NB4 (cell line): ENCODE results near the gene GLS.

Experiments used
- CTCF ChIP-seq: IDR thresholded peaks from one replicate; pipeline ENCODE4 v1.5.1; 2012; ENCODE audit warnings: low read depth, low read length
- POLR2A ChIP-seq: IDR thresholded peaks from 2 replicates; pipeline ENCODE4 v1.6.1; 2011; ENCODE audit warnings: mild to moderate bottlenecking; ENCODE audit not compliant: insufficient read length; ENCODE audit errors: extremely low read depth

- TF ChIP-seq CTCF (no peak), POLR2A (no peak)
Measured at GRCh38 chr2:190968522-190968921, 87.9 kb downstream of the GLS start.
